Measurements from ENCODE around the gene PKNOX1.

DNA sequence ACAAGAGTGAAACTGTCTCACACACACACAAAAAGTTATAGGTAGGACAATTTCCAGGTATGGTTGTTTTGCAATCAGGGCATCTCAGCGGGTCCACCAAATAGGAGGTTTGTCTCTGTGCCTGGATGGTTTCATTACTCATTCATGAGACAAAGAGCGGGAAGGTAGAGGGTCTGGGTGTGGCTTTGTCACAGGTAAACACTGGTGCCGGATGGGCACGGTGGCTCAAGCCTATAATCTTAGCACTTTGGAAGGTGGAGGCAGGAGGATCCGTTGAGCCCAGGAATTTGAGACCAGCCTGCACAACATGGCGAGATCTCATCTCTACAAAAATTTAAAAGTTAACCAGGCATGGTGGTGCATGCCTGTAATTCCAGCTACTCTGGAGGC, 32.7 kb upstream of the PKNOX1 start:
- TF ChIP-seq CTCF (IDR thresholded peaks at IDR 0.05) (no peak), POLR2AphosphoS5 (IDR thresholded peaks at IDR 0.05; ENCODE audit: insufficient read depth in 1 of 2, low read depth in 1 of 2) (no peak)

All from vagina (tissue), 2 donors.